ENCODE measurements around the gene ATP1B2.

Gene ATP1B2

GRCh38 chr17:7685533-7686221, 35.0 kb downstream of the ATP1B2 start:
- peak; percentile 68 for DNase-seq (ENCODE audit: insufficient read length, low spot score)
- TF ChIP-seq, protein P1, sequence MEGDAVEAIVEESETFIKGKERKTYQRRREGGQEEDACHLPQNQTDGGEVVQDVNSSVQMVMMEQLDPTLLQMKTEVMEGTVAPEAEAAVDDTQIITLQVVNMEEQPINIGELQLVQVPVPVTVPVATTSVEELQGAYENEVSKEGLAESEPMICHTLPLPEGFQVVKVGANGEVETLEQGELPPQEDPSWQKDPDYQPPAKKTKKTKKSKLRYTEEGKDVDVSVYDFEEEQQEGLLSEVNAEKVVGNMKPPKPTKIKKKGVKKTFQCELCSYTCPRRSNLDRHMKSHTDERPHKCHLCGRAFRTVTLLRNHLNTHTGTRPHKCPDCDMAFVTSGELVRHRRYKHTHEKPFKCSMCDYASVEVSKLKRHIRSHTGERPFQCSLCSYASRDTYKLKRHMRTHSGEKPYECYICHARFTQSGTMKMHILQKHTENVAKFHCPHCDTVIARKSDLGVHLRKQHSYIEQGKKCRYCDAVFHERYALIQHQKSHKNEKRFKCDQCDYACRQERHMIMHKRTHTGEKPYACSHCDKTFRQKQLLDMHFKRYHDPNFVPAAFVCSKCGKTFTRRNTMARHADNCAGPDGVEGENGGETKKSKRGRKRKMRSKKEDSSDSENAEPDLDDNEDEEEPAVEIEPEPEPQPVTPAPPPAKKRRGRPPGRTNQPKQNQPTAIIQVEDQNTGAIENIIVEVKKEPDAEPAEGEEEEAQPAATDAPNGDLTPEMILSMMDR (IDR thresholded peaks at IDR 0.05; ENCODE audit: insufficient read depth, missing control alignments): no peak
- FAIRE-seq: no peak

- no peak for FAIRE-seq
- DNase-seq (ENCODE audit: insufficient read length, low spot score): no peak
- TF ChIP-seq, protein P1 (IDR thresholded peaks at IDR 0.05; ENCODE audit: insufficient read depth, missing control alignments): no peak
Measured at GRCh38 chr17:7686222-7687071, 35.7 kb downstream of the ATP1B2 start.

DNA sequence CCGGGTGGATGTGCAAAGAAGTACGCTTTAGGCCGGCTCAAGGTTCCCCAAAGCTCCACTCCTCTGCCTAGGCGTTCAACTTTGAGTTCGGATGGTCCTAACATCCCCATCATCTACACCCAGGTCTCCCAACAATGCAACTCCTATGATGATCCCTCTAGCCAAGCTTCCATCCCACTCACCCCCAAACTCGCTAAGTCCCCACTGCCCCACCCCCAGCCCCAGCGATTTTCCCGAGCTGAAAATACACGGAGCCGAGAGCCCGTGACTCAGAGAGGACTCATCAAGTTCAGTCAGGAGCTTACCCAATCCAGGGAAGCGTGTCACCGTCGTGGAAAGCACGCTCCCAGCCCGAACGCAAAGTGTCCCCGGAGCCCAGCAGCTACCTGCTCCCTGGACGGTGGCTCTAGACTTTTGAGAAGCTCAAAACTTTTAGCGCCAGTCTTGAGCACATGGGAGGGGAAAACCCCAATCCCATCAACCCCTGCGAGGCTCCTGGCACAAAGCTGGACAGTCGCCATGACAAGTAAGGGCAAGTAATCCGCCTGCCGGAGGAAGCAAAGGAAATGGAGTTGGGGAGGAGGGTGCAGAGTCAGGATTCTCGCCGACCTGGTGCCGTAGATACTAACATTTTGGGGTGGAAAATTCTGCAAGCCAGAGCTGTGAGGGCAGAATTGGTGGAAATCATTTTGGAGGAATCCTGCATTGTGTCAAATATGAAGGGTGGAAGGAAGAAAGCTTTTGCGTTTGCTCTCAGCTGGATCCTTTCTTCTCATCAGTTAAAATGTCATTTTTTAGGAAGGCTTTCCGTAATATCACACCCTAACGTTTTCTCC, 36.6 kb downstream of the ATP1B2 start, which contains the start of gene TP53:
Gene TP53 (minus strand): TSS at position 419 of the 836 bp plus-strand sequence. CDS start 10,896 bp downstream, outside the sequence.
- DNase-seq (ENCODE audit: insufficient read length, low spot score) (no peak), FAIRE-seq (peak; percentile 32)
- TF ChIP-seq, protein P1 (IDR thresholded peaks at IDR 0.05; ENCODE audit: insufficient read depth, missing control alignments): no peak

DNA sequence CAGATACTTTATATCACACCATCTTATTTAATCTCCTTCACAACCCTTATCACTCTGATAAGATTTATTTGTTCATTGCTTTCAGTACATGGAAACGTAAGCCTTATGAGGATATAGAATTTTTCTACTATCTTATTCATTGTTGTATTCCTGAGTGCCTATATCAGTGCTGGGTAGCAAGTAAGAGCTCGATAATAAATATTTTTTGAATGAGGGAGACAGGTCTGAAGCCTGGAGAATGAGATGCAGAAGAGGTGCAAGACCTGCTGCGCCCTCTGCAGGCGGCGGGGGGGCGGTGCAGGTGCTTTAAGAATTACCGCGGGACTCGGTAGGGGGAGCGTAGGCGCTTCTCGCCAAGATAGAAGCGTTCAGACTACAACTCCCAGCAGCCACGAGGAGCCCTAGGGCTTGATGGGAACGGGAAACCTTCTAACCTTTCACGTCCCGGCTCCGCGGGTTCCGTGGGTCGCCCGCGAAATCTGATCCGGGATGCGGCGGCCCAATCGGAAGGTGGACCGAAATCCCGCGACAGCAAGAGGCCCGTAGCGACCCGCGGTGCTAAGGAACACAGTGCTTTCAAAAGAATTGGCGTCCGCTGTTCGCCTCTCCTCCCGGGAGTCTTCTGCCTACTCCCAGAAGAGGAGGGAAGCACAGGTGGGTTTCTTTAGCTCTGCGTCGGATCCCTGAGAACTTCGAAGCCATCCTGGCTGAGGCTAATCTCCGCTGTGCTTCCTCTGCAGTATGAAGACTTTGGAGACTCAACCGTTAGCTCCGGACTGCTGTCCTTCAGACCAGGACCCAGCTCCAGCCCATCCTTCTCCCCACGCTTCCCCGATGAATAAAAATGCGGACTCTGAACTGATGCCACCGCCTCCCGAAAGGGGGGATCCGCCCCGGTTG, 37.4 kb downstream of the ATP1B2 start, which contains the start of gene WRAP53:
Gene WRAP53 (plus strand): TSS at position 570 of the 900 bp plus-strand sequence. CDS start 172 bp downstream, at position 742.
- peak; percentile 61 for DNase-seq (ENCODE audit: insufficient read length, low spot score)
- no peak for FAIRE-seq
- TF ChIP-seq, protein P1 (IDR thresholded peaks at IDR 0.05; ENCODE audit: insufficient read depth, missing control alignments): peak; percentile 73

- TF ChIP-seq, protein P1 (IDR thresholded peaks at IDR 0.05; ENCODE audit: insufficient read depth, missing control alignments): no peak
- no peak for FAIRE-seq
- no peak for DNase-seq (ENCODE audit: insufficient read length, low spot score)
Measured at GRCh38 chr17:7688808-7689316, 38.1 kb downstream of the ATP1B2 start.

DNA sequence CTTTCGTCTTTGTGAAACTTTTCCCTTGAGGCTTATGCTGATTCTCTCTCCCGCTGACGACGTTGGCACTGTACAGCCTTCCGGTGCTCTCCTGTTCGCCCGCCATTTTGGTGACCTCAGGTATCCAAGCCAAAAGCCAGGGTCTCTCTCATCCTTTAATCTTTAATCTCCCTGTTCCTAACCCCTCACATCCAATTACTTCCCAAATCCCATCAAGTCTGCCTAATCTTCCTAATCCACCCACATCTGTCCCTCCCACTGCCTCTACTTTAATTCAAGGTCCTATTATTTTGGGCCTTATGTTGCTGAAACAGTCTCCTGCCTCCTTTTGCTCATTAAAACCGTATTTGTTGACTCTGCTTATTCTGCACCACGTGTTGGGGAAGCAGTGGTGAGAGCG, 44.9 kb downstream of the ATP1B2 start:
- FAIRE-seq (peak; percentile 96), DNase-seq (ENCODE audit: insufficient read length, low spot score) (peak; percentile 72)
- TF ChIP-seq, protein P1 (IDR thresholded peaks at IDR 0.05; ENCODE audit: insufficient read depth, missing control alignments): no peak
